Liver (tissue), 9 donors: Measurements from ENCODE around the gene RPP25L. TPM values are rescaled to one million over a fixed set of nuclear protein-coding genes. Genes with fewer than 3 reads are reported as not detected.

Experiments
- DNase-seq: peaks from one replicate; pipeline ENCODE4 v3.0.0-alpha.2; 2017; ENCODE audit warnings: low spot score
- H3K27ac ChIP-seq, 2 donors: one replicate each; pipeline ENCODE4 v1.7.0; 2013; ENCODE audit warnings: inconsistent platforms in 2 of 2, low read length in 2 of 2, control low read depth in 1 of 2, low read depth in 1 of 2, mild to moderate bottlenecking in 1 of 2
- H3K27me3 ChIP-seq, 4 donors: one replicate each; pipeline versions ENCODE4 v1.6.1 to v1.7.0; 2013; ENCODE audit warnings: low read length in 3 of 4, inconsistent platforms in 1 of 4, mild to moderate bottlenecking in 1 of 4, moderate library complexity in 1 of 4; ENCODE audit not compliant: control insufficient read depth in 4 of 4, insufficient read depth in 4 of 4
- H3K36me3 ChIP-seq, 4 donors: one replicate each; pipeline versions ENCODE4 v1.6.1 to v1.7.0; 2013; ENCODE audit warnings: low read length in 3 of 4, mild to moderate bottlenecking in 3 of 4, low read depth in 1 of 4, moderate library complexity in 1 of 4; ENCODE audit not compliant: control insufficient read depth in 4 of 4, insufficient read depth in 3 of 4
- H3K4me1 ChIP-seq, 4 donors: one replicate each; pipeline versions ENCODE4 v1.6.1 to v1.7.0; 2013; ENCODE audit warnings: low read length in 3 of 4, mild to moderate bottlenecking in 3 of 4, moderate library complexity in 1 of 4; ENCODE audit not compliant: control insufficient read depth in 4 of 4, insufficient read depth in 4 of 4
- H3K4me3 ChIP-seq, 3 donors: one replicate each; pipeline versions ENCODE4 v1.6.1 to v1.7.0; 2013; ENCODE audit warnings: low read length in 3 of 3, control low read depth in 1 of 3, low read depth in 1 of 3, mild to moderate bottlenecking in 1 of 3
- H3K9ac ChIP-seq, 2 donors: one replicate each; pipeline ENCODE4 v1.7.0; 2013; ENCODE audit warnings: low read length in 2 of 2, mild to moderate bottlenecking in 2 of 2, moderate library complexity in 2 of 2, control low read depth in 1 of 2, low read depth in 1 of 2
- H3K9me3 ChIP-seq, 4 donors: one replicate each; pipeline versions ENCODE4 v1.6.1 to v1.7.0; 2013; ENCODE audit warnings: low read length in 3 of 4; ENCODE audit not compliant: control insufficient read depth in 4 of 4
- ATF3 ChIP-seq: IDR thresholded peaks from 2 replicates; pipeline ENCODE4 v1.6.1; 2016; ENCODE audit warnings: antibody characterized with exemption
- EGR1 ChIP-seq, 2 donors: IDR thresholded peaks; 2 replicates each; pipeline ENCODE4 v1.6.1; 2016 to 2018; ENCODE audit warnings: antibody characterized with exemption in 2 of 2, low read depth in 2 of 2
- FOXA1 ChIP-seq: IDR thresholded peaks from 2 replicates; pipeline ENCODE4 v1.6.1; 2016; ENCODE audit warnings: antibody characterized with exemption
- FOXA2 ChIP-seq: IDR thresholded peaks from 2 replicates; pipeline ENCODE4 v1.6.1; 2016; ENCODE audit warnings: antibody characterized with exemption
- GABPA ChIP-seq, 2 donors: IDR thresholded peaks in 1 of 2; conservative IDR thresholded peaks in 1 of 2; 2 replicates each; pipeline ENCODE4 v1.6.1; 2016; ENCODE audit warnings: antibody characterized with exemption in 2 of 2, mild to moderate bottlenecking in 1 of 2, moderate library complexity in 1 of 2
- HNF4A ChIP-seq, 2 donors: conservative IDR thresholded peaks; 2 replicates each; pipeline ENCODE4 v1.6.1; 2016; ENCODE audit warnings: antibody characterized with exemption in 2 of 2, mild to moderate bottlenecking in 2 of 2
- HNF4G ChIP-seq: IDR thresholded peaks from 2 replicates; pipeline ENCODE4 v1.6.1; 2016; ENCODE audit warnings: antibody characterized with exemption
- JUND ChIP-seq, 2 donors: IDR thresholded peaks; 2 replicates each; pipeline ENCODE4 v1.6.1; 2016; ENCODE audit warnings: antibody characterized with exemption in 2 of 2
- MAX ChIP-seq: IDR thresholded peaks from 2 replicates; pipeline ENCODE4 v1.6.1; 2016; ENCODE audit warnings: antibody characterized with exemption
- NR2F2 ChIP-seq: IDR thresholded peaks from 2 replicates; pipeline ENCODE4 v1.6.1; 2016; ENCODE audit warnings: antibody characterized with exemption
- RAD21 ChIP-seq, 2 donors: IDR thresholded peaks; 2 replicates each; pipeline ENCODE4 v1.6.1; 2016; ENCODE audit warnings: antibody characterized with exemption in 2 of 2, mild to moderate bottlenecking in 2 of 2
- SP1 ChIP-seq: IDR thresholded peaks from 2 replicates; pipeline ENCODE4 v1.6.1; 2018; ENCODE audit warnings: antibody characterized with exemption, mild to moderate bottlenecking
- TAF1 ChIP-seq: conservative IDR thresholded peaks from 2 replicates; pipeline ENCODE4 v1.6.1; 2016; ENCODE audit warnings: antibody characterized with exemption, mild to moderate bottlenecking
- YY1 ChIP-seq: IDR thresholded peaks from 2 replicates; pipeline ENCODE4 v1.6.1; 2016; ENCODE audit warnings: antibody characterized with exemption, mild to moderate bottlenecking
- ZBTB33 ChIP-seq: IDR thresholded peaks from 2 replicates; pipeline ENCODE4 v1.6.1; 2016; ENCODE audit warnings: antibody characterized with exemption
- WGBS: extraction: QIAGEN DNeasy Blood & Tissue Kit; methylation state at CpG from one replicate; pipeline ENCODE4 v1.1.7; 2013; 5-methylcytosine and 5-hydroxymethylcytosine counted together
- polyA plus RNA-seq, 2 donors: library from polyadenylated mRNA; stranded (reverse) in 1 of 2; unstranded in 1 of 2; fragments of 200-250 nt in 1 of 2; fragments of >200 nt in 1 of 2; fragmentation: Nextera tagmentation in 1 of 2; extraction: Ambion mirVana in 1 of 2; gene quantifications; one replicate each; pipeline versions ENCODE4 v1.2.1 to v1.2.3, GENCODE V29; 2013 to 2015
- total RNA-seq, 2 donors: library from RNA; depleted of rRNA; stranded (reverse); fragments of >200 nt; gene quantifications; one replicate each; pipeline ENCODE4 v1.2.3, GENCODE V29; 2014
- TF ChIP-seq, protein P1 (sequence below): fragments of 150-350 bp; IDR thresholded peaks from 2 replicates; pipeline ENCODE4 v1.5.1; 2017; ENCODE audit warnings: improper control_type of control experiment, low read depth, low read length; ENCODE audit not compliant: missing input control
- donor health status: healthy.
- donor health status: healthy.
- donor health status: healthy.
- donor health status: healthy.
- donor health status: healthy.

Gene RPP25L
- total and polyA plus RNA-seq, 4 donors = 18.6 to 33.4 (median 24.2) TPM

DNA sequence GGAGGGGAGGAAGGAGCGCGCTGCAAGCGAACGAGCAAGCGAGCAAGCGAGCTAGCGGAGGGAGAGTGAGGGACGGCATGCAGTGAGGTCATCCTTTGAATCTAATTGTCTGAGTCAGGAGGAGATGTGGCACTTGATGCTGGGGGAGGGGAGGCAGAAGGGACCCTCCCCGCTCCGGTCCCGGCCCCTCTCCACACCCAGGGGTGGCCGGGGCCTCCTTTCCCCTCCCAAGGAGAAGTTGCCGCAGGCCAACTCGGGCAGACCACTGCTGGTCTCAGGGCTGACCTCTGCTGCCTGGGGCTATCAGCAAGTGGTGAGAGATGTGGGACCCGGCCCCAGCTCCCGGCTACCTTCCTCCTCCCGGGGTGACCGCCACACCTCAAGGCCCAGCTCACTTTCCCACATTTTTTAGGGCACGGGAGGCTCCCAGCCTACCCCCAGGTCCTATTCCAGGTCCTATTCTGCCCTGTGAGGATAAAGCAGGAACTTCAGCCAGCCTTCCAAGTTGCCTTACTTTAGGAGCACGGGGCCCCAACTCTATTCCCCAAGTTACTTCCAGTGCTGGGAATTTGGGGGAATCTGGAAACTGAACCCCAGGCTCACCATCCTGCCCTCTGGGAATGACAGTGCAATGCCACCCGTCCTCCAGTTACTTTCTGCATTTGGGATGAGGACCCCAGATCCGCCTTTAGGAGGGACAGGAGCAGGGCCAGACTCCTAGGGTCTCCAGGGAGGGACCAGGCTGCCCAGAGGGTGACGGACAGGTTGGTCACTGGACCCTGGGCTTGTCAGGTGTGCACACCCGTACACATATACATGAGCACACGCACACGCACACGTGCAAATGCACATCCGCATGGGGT is 33.4 kb downstream of the RPP25L start:
- H3K4me1 ChIP-seq = peaks cover 0 to 22% (median 11%) of the 10 kb centered on the region in 4 donors
- H3K27me3 ChIP-seq = no peaks in the 10 kb centered on the region
- no peak for DNase-seq
- WGBS = 43% methylated on average over 28 of the region's 28 CpGs
- no peaks in the 10 kb centered on the region for H3K9me3 ChIP-seq
- TF ChIP-seq ATF3 (no peak), FOXA1 (no peak), FOXA2 (no peak), SP1 (no peak), ZBTB33 (no peak), YY1 (no peak), HNF4G (no peak), RAD21 (IDR thresholded peaks at IDR 0.05) (no peak), GABPA (IDR thresholded peaks at IDR 0.05 in 1 of 2, conservative IDR thresholded peaks at IDR 0.05 in 1 of 2) (no peak), TAF1 (no peak), NR2F2 (no peak), MAX (no peak), HNF4A (conservative IDR thresholded peaks at IDR 0.05) (no peak), JUND (IDR thresholded peaks at IDR 0.05) (no peak)
- TF ChIP-seq, protein P1, sequence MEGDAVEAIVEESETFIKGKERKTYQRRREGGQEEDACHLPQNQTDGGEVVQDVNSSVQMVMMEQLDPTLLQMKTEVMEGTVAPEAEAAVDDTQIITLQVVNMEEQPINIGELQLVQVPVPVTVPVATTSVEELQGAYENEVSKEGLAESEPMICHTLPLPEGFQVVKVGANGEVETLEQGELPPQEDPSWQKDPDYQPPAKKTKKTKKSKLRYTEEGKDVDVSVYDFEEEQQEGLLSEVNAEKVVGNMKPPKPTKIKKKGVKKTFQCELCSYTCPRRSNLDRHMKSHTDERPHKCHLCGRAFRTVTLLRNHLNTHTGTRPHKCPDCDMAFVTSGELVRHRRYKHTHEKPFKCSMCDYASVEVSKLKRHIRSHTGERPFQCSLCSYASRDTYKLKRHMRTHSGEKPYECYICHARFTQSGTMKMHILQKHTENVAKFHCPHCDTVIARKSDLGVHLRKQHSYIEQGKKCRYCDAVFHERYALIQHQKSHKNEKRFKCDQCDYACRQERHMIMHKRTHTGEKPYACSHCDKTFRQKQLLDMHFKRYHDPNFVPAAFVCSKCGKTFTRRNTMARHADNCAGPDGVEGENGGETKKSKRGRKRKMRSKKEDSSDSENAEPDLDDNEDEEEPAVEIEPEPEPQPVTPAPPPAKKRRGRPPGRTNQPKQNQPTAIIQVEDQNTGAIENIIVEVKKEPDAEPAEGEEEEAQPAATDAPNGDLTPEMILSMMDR = no peak
- H3K4me3 ChIP-seq = no peak overlapping the region
- no peaks in the 10 kb centered on the region for H3K36me3 ChIP-seq
- no peak overlapping the region for H3K9ac ChIP-seq
- H3K27ac ChIP-seq = no peak overlapping the region

GRCh38 chr9:34577400-34578240 is 34.3 kb downstream of the RPP25L start:
- TF ChIP-seq YY1 (no peak), JUND (IDR thresholded peaks at IDR 0.05) (no peak), RAD21 (IDR thresholded peaks at IDR 0.05) (no peak), NR2F2 (no peak), FOXA1 (no peak), EGR1 (IDR thresholded peaks at IDR 0.05; ENCODE audit: low read depth in 2 of 2) (no peak), GABPA (IDR thresholded peaks at IDR 0.05 in 1 of 2, conservative IDR thresholded peaks at IDR 0.05 in 1 of 2) (no peak), HNF4G (no peak), ATF3 (no peak), ZBTB33 (no peak), TAF1 (no peak)
- TF ChIP-seq, protein P1 = no peak
- Histone ChIP-seq H3K4me1 (peaks cover 0 to 15% (median 9%) of the 10 kb centered on the region in 4 donors), H3K9ac (no peak overlapping the region), H3K36me3 (no peaks in the 10 kb centered on the region), H3K9me3 (no peaks in the 10 kb centered on the region), H3K27me3 (no peaks in the 10 kb centered on the region), H3K27ac (peak overlapping the region in 1 of 2 donors; percentile 15), H3K4me3 (no peak overlapping the region)
- DNase-seq = no peak
- WGBS = 39% methylated on average over 62 of the region's 62 CpGs
